Keratinocyte (primary cell): ENCODE measurements around the gene LRIG1.

Experiments
- EZH2 ChIP-seq: IDR thresholded peaks from one replicate; pipeline ENCODE4 v1.6.1; 2012; ENCODE audit warnings: inconsistent platforms, mild to moderate bottlenecking, low read length, moderate library complexity
- TF ChIP-seq, protein P1 (sequence below), 3 experiments: IDR thresholded peaks in 1 of 3; conservative IDR thresholded peaks in 1 of 3; optimal IDR thresholded peaks in 1 of 3; 2 replicates in 2 of 3; 3 replicates in 1 of 3; pipeline versions ENCODE3 to v1.5.1; 2011; ENCODE audit warnings: low read length in 3 of 3, mild to moderate bottlenecking in 3 of 3, moderate library complexity in 2 of 3, control low read depth in 1 of 3, inconsistent platforms in 1 of 3; ENCODE audit not compliant: insufficient read depth in 2 of 3; ENCODE audit errors: extremely low read depth in 1 of 3

DNA sequence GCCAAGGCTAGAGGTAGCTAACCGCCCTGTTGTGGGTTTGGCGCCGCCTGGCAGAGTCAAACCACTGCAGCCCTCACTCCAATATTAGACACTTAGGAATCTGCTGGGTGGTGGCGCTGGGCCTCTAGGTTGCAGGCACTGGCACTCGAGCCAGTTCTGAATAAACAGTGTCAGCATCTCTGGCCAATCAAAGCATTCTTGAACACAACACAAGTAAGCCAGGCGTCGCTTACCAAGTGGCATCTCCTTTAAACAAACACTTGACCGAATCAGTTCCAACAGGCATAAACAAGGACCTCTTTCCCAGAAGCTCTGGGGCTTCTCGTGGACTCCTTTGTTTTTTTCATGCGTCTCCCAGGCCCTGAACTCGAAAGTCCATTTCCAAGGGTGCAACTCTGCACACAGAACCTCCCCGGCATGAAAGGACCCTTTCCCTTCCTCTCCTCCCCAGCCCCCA lies 82.3 kb downstream of the LRIG1 start:
- TF ChIP-seq, protein P1, sequence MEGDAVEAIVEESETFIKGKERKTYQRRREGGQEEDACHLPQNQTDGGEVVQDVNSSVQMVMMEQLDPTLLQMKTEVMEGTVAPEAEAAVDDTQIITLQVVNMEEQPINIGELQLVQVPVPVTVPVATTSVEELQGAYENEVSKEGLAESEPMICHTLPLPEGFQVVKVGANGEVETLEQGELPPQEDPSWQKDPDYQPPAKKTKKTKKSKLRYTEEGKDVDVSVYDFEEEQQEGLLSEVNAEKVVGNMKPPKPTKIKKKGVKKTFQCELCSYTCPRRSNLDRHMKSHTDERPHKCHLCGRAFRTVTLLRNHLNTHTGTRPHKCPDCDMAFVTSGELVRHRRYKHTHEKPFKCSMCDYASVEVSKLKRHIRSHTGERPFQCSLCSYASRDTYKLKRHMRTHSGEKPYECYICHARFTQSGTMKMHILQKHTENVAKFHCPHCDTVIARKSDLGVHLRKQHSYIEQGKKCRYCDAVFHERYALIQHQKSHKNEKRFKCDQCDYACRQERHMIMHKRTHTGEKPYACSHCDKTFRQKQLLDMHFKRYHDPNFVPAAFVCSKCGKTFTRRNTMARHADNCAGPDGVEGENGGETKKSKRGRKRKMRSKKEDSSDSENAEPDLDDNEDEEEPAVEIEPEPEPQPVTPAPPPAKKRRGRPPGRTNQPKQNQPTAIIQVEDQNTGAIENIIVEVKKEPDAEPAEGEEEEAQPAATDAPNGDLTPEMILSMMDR (optimal IDR thresholded peaks at IDR 0.05 in 1 of 3, IDR thresholded peaks at IDR 0.05 in 1 of 3, conservative IDR thresholded peaks at IDR 0.05 in 1 of 3; ENCODE audit: extremely low read depth in 1 of 3, insufficient read depth in 2 of 3, low read length in 3 of 3) = no peak
- TF ChIP-seq EZH2 = no peak
